ENCODE measurements around the gene BEST1.

The BEST1 gene

GRCh38 chr11:61923166-61924063, 26.7 kb upstream of the BEST1 start:
- no peak overlapping the region for H3K27ac ChIP-seq
- no peak for TF ChIP-seq CTCF (conservative IDR thresholded peaks at IDR 0.05)
- no peak for TF ChIP-seq ZFX (IDR thresholded peaks at IDR 0.05)

GRCh38 chr11:61924064-61924455, 26.1 kb upstream of the BEST1 start:
- no peak for TF ChIP-seq CTCF (conservative IDR thresholded peaks at IDR 0.05)
- TF ChIP-seq ZFX (IDR thresholded peaks at IDR 0.05): no peak
- no peak overlapping the region for H3K27ac ChIP-seq

- no peak overlapping the region for H3K27ac ChIP-seq
- TF ChIP-seq CTCF (conservative IDR thresholded peaks at IDR 0.05) (no peak), ZFX (IDR thresholded peaks at IDR 0.05) (no peak)
Measured at GRCh38 chr11:61925736-61926135, 24.4 kb upstream of the BEST1 start.

- no peak overlapping the region for H3K27ac ChIP-seq
- no peak for TF ChIP-seq CTCF (conservative IDR thresholded peaks at IDR 0.05)
- TF ChIP-seq ZFX (IDR thresholded peaks at IDR 0.05): no peak
Measured at GRCh38 chr11:61926235-61926634, 23.9 kb upstream of the BEST1 start.

GRCh38 chr11:61927501-61927900, 22.6 kb upstream of the BEST1 start:
- no peak for TF ChIP-seq ZFX (IDR thresholded peaks at IDR 0.05)
- no peak for TF ChIP-seq CTCF (conservative IDR thresholded peaks at IDR 0.05)
- no peak overlapping the region for H3K27ac ChIP-seq

GRCh38 chr11:61928606-61929005, 21.5 kb upstream of the BEST1 start:
- no peak overlapping the region for H3K27ac ChIP-seq
- TF ChIP-seq CTCF (conservative IDR thresholded peaks at IDR 0.05) (no peak), ZFX (IDR thresholded peaks at IDR 0.05) (no peak)

GRCh38 chr11:61930933-61931332, 19.2 kb upstream of the BEST1 start:
- TF ChIP-seq ZFX (IDR thresholded peaks at IDR 0.05) (no peak), CTCF (conservative IDR thresholded peaks at IDR 0.05) (no peak)
- H3K27ac ChIP-seq: no peak overlapping the region

Measured in C4-2B (cell line).